Mesenchymal stem cell (in vitro differentiated cells and primary cell): ENCODE data around the gene WDFY3.
A peak's percentile ranks its signal among the peaks of the same experiment; 100 is the strongest.

Experiments used
- DNase-seq: peaks from one replicate; pipeline ENCODE4 v3.0.0-alpha.2; 2013
- H2AFZ ChIP-seq: one replicate; pipeline ENCODE4 v1.6.1; 2013; ENCODE audit warnings: low read depth, mild to moderate bottlenecking, control low read depth, inconsistent platforms, low read length, moderate library complexity
- H2AK5ac ChIP-seq: 2 replicates; pipeline ENCODE4 v1.6.1; 2013; ENCODE audit warnings: low read length, moderate library complexity, mild to moderate bottlenecking, inconsistent platforms; ENCODE audit not compliant: severe bottlenecking
- H2BK120ac ChIP-seq: one replicate; pipeline ENCODE4 v1.6.1; 2013; ENCODE audit warnings: low read depth, mild to moderate bottlenecking, inconsistent platforms, low read length, moderate library complexity
- H2BK12ac ChIP-seq, 2 experiments: one replicate each; pipeline ENCODE4 v1.6.1; 2013; ENCODE audit warnings: inconsistent platforms in 2 of 2, low read length in 2 of 2, mild to moderate bottlenecking in 2 of 2, moderate library complexity in 2 of 2, control low read depth in 1 of 2
- H2BK15ac ChIP-seq: one replicate; pipeline ENCODE4 v1.6.1; 2013; ENCODE audit warnings: mild to moderate bottlenecking, low read depth, inconsistent platforms; ENCODE audit not compliant: poor library complexity, severe bottlenecking
- H2BK5ac ChIP-seq: 2 replicates; pipeline ENCODE4 v1.6.1; 2013; ENCODE audit warnings: low read depth, mild to moderate bottlenecking, low read length, control low read depth, inconsistent platforms; ENCODE audit not compliant: poor library complexity, severe bottlenecking
- H3K14ac ChIP-seq, 2 experiments: one replicate each; pipeline ENCODE4 v1.6.1; 2013; ENCODE audit warnings: inconsistent platforms in 2 of 2, low read length in 2 of 2, control low read depth in 1 of 2, mild to moderate bottlenecking in 1 of 2, moderate library complexity in 1 of 2
- H3K18ac ChIP-seq, 2 experiments: one replicate each; pipeline ENCODE4 v1.6.1; 2013; ENCODE audit warnings: inconsistent platforms in 2 of 2, low read length in 2 of 2, control low read depth in 1 of 2, low read depth in 1 of 2, mild to moderate bottlenecking in 1 of 2
- H3K23ac ChIP-seq, 2 experiments: one replicate each; pipeline ENCODE4 v1.6.1; 2013; ENCODE audit warnings: inconsistent platforms in 2 of 2, low read length in 2 of 2, mild to moderate bottlenecking in 2 of 2, moderate library complexity in 2 of 2, control low read depth in 1 of 2
- H3K27ac ChIP-seq: 2 replicates; pipeline ENCODE4 v1.5.1; 2013; ENCODE audit warnings: mild to moderate bottlenecking, moderate library complexity, low read length, control low read depth, inconsistent platforms; ENCODE audit not compliant: poor library complexity, severe bottlenecking
- H3K27me3 ChIP-seq, 2 experiments: 2 replicates each; pipeline versions ENCODE4 v1.6.1 to v1.7.0; 2013; ENCODE audit warnings: low read length in 2 of 2, mild to moderate bottlenecking in 2 of 2, moderate library complexity in 2 of 2, control low read depth in 1 of 2, inconsistent platforms in 1 of 2; ENCODE audit not compliant: control insufficient read depth in 1 of 2, insufficient read depth in 1 of 2
- H3K36me3 ChIP-seq, 2 experiments: 2 replicates each; pipeline versions ENCODE4 v1.6.1 to v1.7.0; 2013; ENCODE audit warnings: low read length in 2 of 2, control low read depth in 1 of 2, inconsistent platforms in 1 of 2, low read depth in 1 of 2, mild to moderate bottlenecking in 1 of 2; ENCODE audit not compliant: insufficient read depth in 2 of 2, control insufficient read depth in 1 of 2
- H3K4ac ChIP-seq, 2 experiments: one replicate each; pipeline ENCODE4 v1.6.1; 2013; ENCODE audit warnings: inconsistent platforms in 2 of 2, low read length in 2 of 2, mild to moderate bottlenecking in 2 of 2, moderate library complexity in 2 of 2, control low read depth in 1 of 2, low read depth in 1 of 2
- H3K4me1 ChIP-seq: 2 replicates; pipeline ENCODE4 v1.6.1; 2013; ENCODE audit warnings: low read depth, low read length, control low read depth; ENCODE audit not compliant: control insufficient read depth, insufficient read depth
- H3K4me2 ChIP-seq: 2 replicates; pipeline ENCODE4 v1.6.1; 2013; ENCODE audit warnings: low read length, mild to moderate bottlenecking, inconsistent platforms; ENCODE audit not compliant: poor library complexity, severe bottlenecking
- H3K4me3 ChIP-seq, 2 experiments: 2 replicates each; pipeline versions ENCODE4 v1.5.1 to v1.7.0; 2013; ENCODE audit warnings: low read length in 2 of 2, mild to moderate bottlenecking in 2 of 2, control low read depth in 1 of 2, low read depth in 1 of 2; ENCODE audit not compliant: insufficient read depth in 1 of 2
- H3K79me1 ChIP-seq: replicated peaks from 2 replicates; pipeline ENCODE4 v1.6.1; 2013; ENCODE audit warnings: mild to moderate bottlenecking, control low read depth, low read length, inconsistent platforms; ENCODE audit not compliant: poor library complexity, severe bottlenecking
- H3K9ac ChIP-seq: 2 replicates; pipeline ENCODE4 v1.7.0; 2013; ENCODE audit warnings: mild to moderate bottlenecking, low read length, moderate library complexity
- H3K9me3 ChIP-seq: 2 replicates; pipeline ENCODE4 v1.7.0; 2013; ENCODE audit warnings: mild to moderate bottlenecking, low read length; ENCODE audit not compliant: control insufficient read depth
- H4K8ac ChIP-seq: one replicate; pipeline ENCODE4 v1.6.1; 2013; ENCODE audit warnings: inconsistent platforms, mild to moderate bottlenecking, low read length, moderate library complexity
- H4K91ac ChIP-seq: one replicate; pipeline ENCODE4 v1.6.1; 2013; ENCODE audit warnings: mild to moderate bottlenecking, low read length, inconsistent platforms
- WGBS: methylation state at CpG from one replicate; pipeline ENCODE4 v1.1.7; 2013; ENCODE audit warnings: mixed read lengths; 5-methylcytosine and 5-hydroxymethylcytosine counted together

Gene WDFY3

GRCh38 chr4:84948056-84948455, 18.4 kb downstream of the WDFY3 start:
- H2BK5ac ChIP-seq: no peak overlapping the region
- no peak overlapping the region for H4K8ac ChIP-seq
- WGBS: 100% methylated on average over 1 of the region's 2 CpGs
- H3K27ac ChIP-seq: no peak overlapping the region
- H3K4me2 ChIP-seq: no peak overlapping the region
- peaks cover 1% of the 10 kb centered on the region for H3K4me1 ChIP-seq
- no peak overlapping the region for H2BK15ac ChIP-seq
- no peak overlapping the region for H2AK5ac ChIP-seq
- H3K23ac ChIP-seq: no peak overlapping the region
- H3K79me1 ChIP-seq: no peaks in the 10 kb centered on the region
- no peak overlapping the region for H2AFZ ChIP-seq
- H3K4ac ChIP-seq: no peak overlapping the region
- no peak overlapping the region for H4K91ac ChIP-seq
- H3K9me3 ChIP-seq: no peaks in the 10 kb centered on the region
- H3K27me3 ChIP-seq: no peaks in the 10 kb centered on the region
- H2BK120ac ChIP-seq: no peak overlapping the region
- H3K36me3 ChIP-seq: no peaks in the 10 kb centered on the region
- no peak overlapping the region for H3K4me3 ChIP-seq
- no peak overlapping the region for H2BK12ac ChIP-seq
- H3K18ac ChIP-seq: no peak overlapping the region
- DNase-seq: no peak
- no peak overlapping the region for H3K14ac ChIP-seq
- no peak overlapping the region for H3K9ac ChIP-seq

GRCh38 chr4:84944947-84945346, 21.5 kb downstream of the WDFY3 start:
- Histone ChIP-seq H3K14ac (no peak overlapping the region), H2BK15ac (no peak overlapping the region), H3K4me2 (no peak overlapping the region), H4K91ac (no peak overlapping the region), H4K8ac (no peak overlapping the region), H2BK12ac (no peak overlapping the region), H3K27ac (no peak overlapping the region), H3K23ac (no peak overlapping the region), H2AK5ac (no peak overlapping the region), H3K18ac (no peak overlapping the region), H3K4me1 (no peaks in the 10 kb centered on the region), H3K36me3 (peaks cover 0 to 3% of the 10 kb centered on the region in 2 experiments), H2BK5ac (no peak overlapping the region), H3K4ac (no peak overlapping the region), H2AFZ (no peak overlapping the region), H2BK120ac (no peak overlapping the region), H3K9me3 (peaks cover 27% of the 10 kb centered on the region), H3K79me1 (no peaks in the 10 kb centered on the region), H3K4me3 (no peak overlapping the region), H3K9ac (no peak overlapping the region), H3K27me3 (no peaks in the 10 kb centered on the region)
- peak; percentile 28 for DNase-seq
- 76% methylated on average over 1 of the region's 1 CpG for WGBS

- Histone ChIP-seq H3K4me2 (no peak overlapping the region), H4K8ac (no peak overlapping the region), H3K4me3 (no peak overlapping the region), H2BK15ac (no peak overlapping the region), H2AK5ac (no peak overlapping the region), H3K18ac (no peak overlapping the region), H4K91ac (no peak overlapping the region), H2BK12ac (no peak overlapping the region), H2BK120ac (no peak overlapping the region), H2AFZ (no peak overlapping the region), H3K27me3 (no peaks in the 10 kb centered on the region), H3K23ac (no peak overlapping the region), H2BK5ac (no peak overlapping the region), H3K9me3 (peaks cover 27% of the 10 kb centered on the region), H3K9ac (no peak overlapping the region), H3K4ac (no peak overlapping the region), H3K27ac (no peak overlapping the region), H3K4me1 (no peaks in the 10 kb centered on the region), H3K36me3 (peaks cover 0 to 3% of the 10 kb centered on the region in 2 experiments), H3K14ac (no peak overlapping the region), H3K79me1 (no peaks in the 10 kb centered on the region)
- no peak for DNase-seq
Measured at GRCh38 chr4:84940960-84941359, 25.5 kb downstream of the WDFY3 start.

- no peak overlapping the region for H4K8ac ChIP-seq
- no peak overlapping the region for H3K9ac ChIP-seq
- no peak overlapping the region for H4K91ac ChIP-seq
- H2BK5ac ChIP-seq: no peak overlapping the region
- H3K4me1 ChIP-seq: no peaks in the 10 kb centered on the region
- no peak overlapping the region for H2BK120ac ChIP-seq
- H3K4me2 ChIP-seq: no peak overlapping the region
- no peaks in the 10 kb centered on the region for H3K27me3 ChIP-seq
- no peak for DNase-seq
- H3K9me3 ChIP-seq: peaks cover 27% of the 10 kb centered on the region
- H3K4ac ChIP-seq: no peak overlapping the region
- H3K79me1 ChIP-seq: no peaks in the 10 kb centered on the region
- H3K4me3 ChIP-seq: no peak overlapping the region
- no peak overlapping the region for H2AFZ ChIP-seq
- no peak overlapping the region for H2BK15ac ChIP-seq
- H3K23ac ChIP-seq: no peak overlapping the region
- no peak overlapping the region for H3K18ac ChIP-seq
- H3K27ac ChIP-seq: peak overlapping the region; percentile 12
- H3K36me3 ChIP-seq: peaks cover 0 to 3% of the 10 kb centered on the region in 2 experiments
- no peak overlapping the region for H2BK12ac ChIP-seq
- 94% methylated on average over 6 of the region's 6 CpGs for WGBS
- no peak overlapping the region for H3K14ac ChIP-seq
- no peak overlapping the region for H2AK5ac ChIP-seq
Measured at GRCh38 chr4:84939113-84939512, 27.4 kb downstream of the WDFY3 start.
